K562 (cell line): Measurements from ENCODE around the gene TFF2. TPM values are rescaled to one million over a fixed set of nuclear protein-coding genes. Genes with fewer than 3 reads are reported as not detected.

Source experiments
- ATAC-seq: fragments of 200-7000 bp; cut with Tn5 transposase; 3 replicates; pipeline ENCODE4 v1.9.1; 2020; ENCODE audit warnings: moderate library complexity
- BruUV-seq: library from RNA; stranded (reverse); fragments of 400-500 nt; replicated peaks from 2 replicates; lab custom pipeline; 2021; lab: Mats Ljungman, UMichigan
- CTCF ChIA-PET: fragments of 300-600 bp; formaldehyde crosslinking; extraction: SDS; loops from one replicate; lab custom pipeline; 2021; ENCODE audit warnings: low intra/inter-chr PET ratio; lab: Yijun Ruan, JAX
- POLR2A ChIA-PET: fragments of 300-600, 350-650 bp; sonication (Branson Sonifier 250); formaldehyde crosslinking; extraction: SDS; loops from one replicate; lab custom pipeline; 2021; ENCODE audit warnings: antibody characterized with exemption, inconsistent platforms; lab: Yijun Ruan, JAX
- DNase-seq, 4 experiments: peaks; one replicate each; pipeline versions ENCODE4 v3.0.0 to v3.0.0-alpha.2; 2011 to 2018; ENCODE audit warnings: low spot score in 3 of 4, mixed read lengths in 3 of 4; ENCODE audit errors: extremely low read depth in 1 of 4
- FAIRE-seq: peaks from 2 replicates; lab custom pipeline; 2011; peaks lifted over from hg19 to GRCh38; lab: Jason Lieb, UNC
- H2AFZ ChIP-seq: 2 replicates; pipeline ENCODE4 v1.6.0; 2011; ENCODE audit warnings: low read depth, low read length, control low read depth, inconsistent platforms
- H3K27ac ChIP-seq: fragments of 200-600 bp; 3 replicates; pipeline ENCODE4 v1.8.0; 2011; ENCODE audit warnings: low read depth, mild to moderate bottlenecking, control low read depth, inconsistent platforms, low read length, moderate library complexity, mixed read lengths; ENCODE audit errors: extremely low read depth
- H3K27me3 ChIP-seq, 2 experiments: fragments of 300-600 bp in 1 of 2; 2 replicates in 1 of 2; 3 replicates in 1 of 2; pipeline versions ENCODE4 v1.6.0 to v1.8.0; 2011; ENCODE audit warnings: inconsistent platforms in 2 of 2, low read length in 2 of 2, mild to moderate bottlenecking in 1 of 2, mixed read lengths in 1 of 2, moderate library complexity in 1 of 2; ENCODE audit not compliant: control insufficient read depth in 2 of 2, insufficient read depth in 2 of 2
- H3K36me3 ChIP-seq: fragments of 300-600 bp; 3 replicates; pipeline ENCODE4 v1.8.0; 2011; ENCODE audit warnings: mild to moderate bottlenecking, low read length, inconsistent platforms; ENCODE audit not compliant: control insufficient read depth, insufficient read depth
- H3K4me1 ChIP-seq, 2 experiments: fragments of 200-600 bp in 1 of 2; replicated peaks in 1 of 2; 2 replicates in 1 of 2; 3 replicates in 1 of 2; pipeline versions ENCODE4 v1.5.1 to v1.8.0; 2011; ENCODE audit warnings: inconsistent platforms in 2 of 2, low read length in 2 of 2, mild to moderate bottlenecking in 1 of 2, mixed read lengths in 1 of 2, moderate library complexity in 1 of 2; ENCODE audit not compliant: control insufficient read depth in 2 of 2, insufficient read depth in 2 of 2
- H3K4me2 ChIP-seq: 2 replicates; pipeline ENCODE4 v1.6.1; 2011; ENCODE audit warnings: low read length, control low read depth, inconsistent platforms, mixed read lengths; ENCODE audit not compliant: insufficient read depth
- H3K4me3 ChIP-seq: fragments of 200-600 bp; sonication (generic), shearing (Covaris generic); 2 replicates; pipeline ENCODE4 v1.5.1; 2016; ENCODE audit warnings: control low read depth, inconsistent platforms
- H3K79me2 ChIP-seq: fragments of 200-600 bp; 3 replicates; pipeline ENCODE4 v1.8.0; 2011; ENCODE audit warnings: low read length, inconsistent platforms; ENCODE audit not compliant: control insufficient read depth, insufficient read depth
- H3K9ac ChIP-seq, 2 experiments: 2 replicates each; pipeline versions ENCODE4 v1.6.0 to v1.6.1; 2011; ENCODE audit warnings: low read depth in 2 of 2, low read length in 2 of 2, control low read depth in 1 of 2, inconsistent platforms in 1 of 2, mild to moderate bottlenecking in 1 of 2, mixed read lengths in 1 of 2; ENCODE audit not compliant: insufficient read depth in 1 of 2
- H3K9me1 ChIP-seq: one replicate; pipeline ENCODE4 v1.6.0; 2011; ENCODE audit warnings: inconsistent platforms, mild to moderate bottlenecking, low read length, moderate library complexity; ENCODE audit not compliant: control insufficient read depth, insufficient read depth
- H3K9me3 ChIP-seq: replicated peaks from 2 replicates; pipeline ENCODE4 v1.5.1; 2011; ENCODE audit warnings: low read depth, low read length, inconsistent platforms; ENCODE audit not compliant: control insufficient read depth, insufficient read depth
- H4K20me1 ChIP-seq: replicated peaks from 2 replicates; pipeline ENCODE4 v1.6.1; 2011; ENCODE audit warnings: low read length, inconsistent platforms, mixed read lengths; ENCODE audit not compliant: control insufficient read depth, insufficient read depth
- CEBPG ChIP-seq, 3 experiments: fragments of 200-800 bp in 1 of 3; sonication (Bioruptor generic) in 1 of 3; sonication (generic) in 1 of 3; formaldehyde crosslinking in 1 of 3; IDR thresholded peaks in 2 of 3; conservative IDR thresholded peaks in 1 of 3; 2 replicates each; pipeline versions ENCODE4 v1.6.1 to v1.8.0; 2016 to 2022; ENCODE audit warnings: missing compliant biosample characterization in 2 of 3, missing genetic modification characterization in 2 of 3, mild to moderate bottlenecking in 1 of 3, missing genetic modification reagents in 1 of 3
- DPF2 ChIP-seq: fragments of 450-650 bp; IDR thresholded peaks from 2 replicates; pipeline ENCODE4 v1.6.1; 2016
- FOXA3 ChIP-seq, 2 experiments: fragments of 450-650 bp in 1 of 2; sonication (generic) in 1 of 2; formaldehyde crosslinking; IDR thresholded peaks in 1 of 2; conservative IDR thresholded peaks in 1 of 2; 2 replicates each; pipeline versions ENCODE4 v1.4.0 to v1.8.0; 2020 to 2022; ENCODE audit warnings: mild to moderate bottlenecking in 2 of 2, missing genetic modification reagents in 1 of 2
- FOXJ3 ChIP-seq: sonication (generic); formaldehyde crosslinking; IDR thresholded peaks from 2 replicates; pipeline ENCODE4 v1.4.0; 2020; ENCODE audit warnings: mild to moderate bottlenecking, missing genetic modification reagents
- PPARD ChIP-seq: fragments of 250-450 bp; sonication (Bioruptor Pico); IDR thresholded peaks from 2 replicates; pipeline ENCODE4 v1.8.0; 2022; ENCODE audit warnings: inconsistent platforms, mild to moderate bottlenecking, moderate library complexity
- SAFB2 ChIP-seq: fragments of 200-400 bp; formaldehyde crosslinking; IDR thresholded peaks from 2 replicates; pipeline ENCODE4 v1.6.1; 2018; ENCODE audit warnings: borderline replicate concordance, low read length, low read depth, moderate library complexity; ENCODE audit not compliant: severe bottlenecking
- SFPQ ChIP-seq: fragments of 200-400 bp; formaldehyde crosslinking; IDR thresholded peaks from 2 replicates; pipeline ENCODE4 v1.6.1; 2017; ENCODE audit warnings: mild to moderate bottlenecking, low read depth, low read length, moderate library complexity
- WGBS: fragments of 100-300 bp; shearing (Covaris generic); methylation state at CpG from one replicate; pipeline ENCODE4 v1.1.6; 2016; ENCODE audit warnings: low coverage, mixed read lengths; ENCODE audit not compliant: insufficient coverage; ENCODE audit errors: missing lambda C conversion rate; 5-methylcytosine and 5-hydroxymethylcytosine counted together
- in situ Hi-C: fragments of 300-500 bp; cut with MboI; formaldehyde crosslinking; loops from 4 replicates; pipeline ENCODE4 v1.15.0; 2018; ENCODE audit warnings: inconsistent platforms, mixed read lengths
- intact Hi-C: fragments of 100-400 bp; cut with micrococcal nuclease; formaldehyde crosslinking; loops from 2 replicates; pipeline ENCODE4 v1.14.2; 2022
- polyA plus RNA-seq, 8 experiments: library from polyadenylated mRNA; depleted of rRNA in 4 of 8; stranded (reverse) in 5 of 8; unstranded in 3 of 8; fragments of >200 nt; fragmentation: Nextera tagmentation in 2 of 8; fragmentation: Illumina TruSeq in 1 of 8; extraction: Ambion mirVana in 2 of 8; extraction: Trizol in 1 of 8; gene quantifications; 2 replicates each; pipeline versions ENCODE4 v1.2.1 to v1.2.3, GENCODE V29; 2011 to 2014; ENCODE audit warnings: inconsistent platforms in 1 of 8, missing spikeins in 1 of 8
- total RNA-seq, 7 experiments: library from RNA; depleted of rRNA in 6 of 7; stranded (reverse); fragments of >200 nt in 6 of 7; fragmentation: Illumina TruSeq in 2 of 7; extraction: Trizol in 2 of 7; gene quantifications; 2 replicates each; pipeline versions ENCODE4 v1.2.1 to v1.2.3, GENCODE V29; 2011 to 2021; ENCODE audit warnings: low replicate concordance in 1 of 7

TFF2 gene
- total and polyA plus RNA-seq, 9 of the 15 experiments (the other 6 are each of a cell fraction or from before 2014, with no cell fraction given), result not detected

DNA sequence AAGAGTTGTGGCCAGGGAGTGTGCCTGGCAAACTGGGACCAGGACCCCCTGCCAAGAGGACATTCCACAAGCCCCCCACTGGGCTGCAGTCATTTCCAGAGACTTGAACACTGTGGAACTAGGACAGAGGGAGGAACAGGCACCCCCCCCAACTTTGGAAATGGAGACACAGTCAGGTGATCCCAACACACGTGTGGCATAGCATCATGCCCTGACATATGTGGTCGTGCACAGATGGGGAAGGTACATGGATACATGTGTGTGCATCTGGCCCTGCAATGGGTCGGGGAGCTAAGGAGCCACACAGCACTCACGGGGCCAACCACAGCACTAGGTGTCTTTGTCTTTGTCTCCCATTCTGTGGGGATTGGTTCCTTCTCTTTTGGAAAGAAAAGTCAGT, 28.9 kb downstream of the TFF2 start:
- CTCF ChIA-PET, result no interaction called here
- BruUV-seq, result no TSS peak

More for the DNA sequence above, 28.9 kb downstream of the TFF2 start:
- in situ Hi-C loops (no loop called here), intact Hi-C loops (no loop called here)
- no peaks in the 10 kb centered on the region for H3K9me3 ChIP-seq
- no peaks in the 10 kb centered on the region for H3K4me1 ChIP-seq
- no peak overlapping the region for H3K4me2 ChIP-seq
- no peak for DNase-seq
- no peaks in the 10 kb centered on the region for H3K79me2 ChIP-seq
- TF ChIP-seq DPF2 (no peak), CEBPG (CRISPR knock-in tag; IDR thresholded peaks at IDR 0.05) (no peak), CEBPG (tag; conservative IDR thresholded peaks at IDR 0.05 in 1 of 2, IDR thresholded peaks at IDR 0.05 in 1 of 2) (no peak), SFPQ (no peak), SAFB2 (no peak), FOXJ3 (CRISPR knock-in tag) (no peak), FOXA3 (CRISPR knock-in tag; conservative IDR thresholded peaks at IDR 0.05 in 1 of 2, IDR thresholded peaks at IDR 0.05 in 1 of 2) (no peak), PPARD (CRISPR knock-in tag) (no peak)
- no peak for ATAC-seq
- no peak overlapping the region for H3K27ac ChIP-seq
- POLR2A ChIA-PET, result no interaction called here
- 0 out of 2 replicates have a peak, but pooled peaks cover 6% of the 10 kb centered on the region for H4K20me1 ChIP-seq
- peaks cover 44 to 62% of the 10 kb centered on the region in 2 experiments for H3K27me3 ChIP-seq
- H2AFZ ChIP-seq, result no peak overlapping the region
- H3K9me1 ChIP-seq, result no peaks in the 10 kb centered on the region
- no peak overlapping the region for H3K9ac ChIP-seq
- H3K36me3 ChIP-seq, result no peaks in the 10 kb centered on the region
- no peak for FAIRE-seq
- no peak overlapping the region for H3K4me3 ChIP-seq
- WGBS, result 0% methylated on average over 4 of the region's 4 CpGs
